ENCODE results near the gene SLC33A1.

DNA sequence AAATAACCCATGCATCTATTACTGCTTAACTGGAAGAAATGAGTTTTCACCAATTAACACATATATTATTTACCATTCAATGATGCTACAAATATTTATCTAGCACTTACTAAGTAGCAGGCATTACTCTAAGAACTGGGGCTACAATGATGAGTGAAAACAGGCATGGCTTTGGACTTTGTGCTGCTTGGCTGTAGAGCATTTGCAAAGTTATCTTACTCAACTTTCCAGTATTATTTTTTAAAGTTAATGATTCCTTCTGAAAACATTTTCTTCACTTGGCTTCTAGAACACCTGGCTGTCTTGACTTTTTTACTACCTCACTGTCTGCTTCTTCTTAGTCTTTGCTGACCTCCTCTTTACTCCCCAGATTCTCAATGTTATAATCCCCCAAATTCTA lies 49.9 kb downstream of the SLC33A1 start:
- TF ChIP-seq, protein P1, sequence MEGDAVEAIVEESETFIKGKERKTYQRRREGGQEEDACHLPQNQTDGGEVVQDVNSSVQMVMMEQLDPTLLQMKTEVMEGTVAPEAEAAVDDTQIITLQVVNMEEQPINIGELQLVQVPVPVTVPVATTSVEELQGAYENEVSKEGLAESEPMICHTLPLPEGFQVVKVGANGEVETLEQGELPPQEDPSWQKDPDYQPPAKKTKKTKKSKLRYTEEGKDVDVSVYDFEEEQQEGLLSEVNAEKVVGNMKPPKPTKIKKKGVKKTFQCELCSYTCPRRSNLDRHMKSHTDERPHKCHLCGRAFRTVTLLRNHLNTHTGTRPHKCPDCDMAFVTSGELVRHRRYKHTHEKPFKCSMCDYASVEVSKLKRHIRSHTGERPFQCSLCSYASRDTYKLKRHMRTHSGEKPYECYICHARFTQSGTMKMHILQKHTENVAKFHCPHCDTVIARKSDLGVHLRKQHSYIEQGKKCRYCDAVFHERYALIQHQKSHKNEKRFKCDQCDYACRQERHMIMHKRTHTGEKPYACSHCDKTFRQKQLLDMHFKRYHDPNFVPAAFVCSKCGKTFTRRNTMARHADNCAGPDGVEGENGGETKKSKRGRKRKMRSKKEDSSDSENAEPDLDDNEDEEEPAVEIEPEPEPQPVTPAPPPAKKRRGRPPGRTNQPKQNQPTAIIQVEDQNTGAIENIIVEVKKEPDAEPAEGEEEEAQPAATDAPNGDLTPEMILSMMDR (IDR thresholded peaks at IDR 0.05; ENCODE audit: poor library complexity, severe bottlenecking) = no peak
- TF ChIP-seq MXI1 (conservative IDR thresholded peaks at IDR 0.05; ENCODE audit: poor library complexity, severe bottlenecking) (no peak), EZH2 (IDR thresholded peaks at IDR 0.05; ENCODE audit: borderline replicate concordance, insufficient read depth, low read length, poor library complexity, severe bottlenecking) (no peak), EP300 (conservative IDR thresholded peaks at IDR 0.05; ENCODE audit: poor library complexity, severe bottlenecking) (no peak), RAD21 (conservative IDR thresholded peaks at IDR 0.05) (no peak)

All from neural cell (in vitro differentiated cells).